HG03439 (cell line): ENCODE results near the gene CCN5.
"Not testable (repeated sequence)": the region's sequence is repeated elsewhere in the genome, so short reads cannot be mapped to it uniquely, and the experiment has no call there.

Source experiments
- ATAC-seq: cut with Tn5 transposase; IDR thresholded peaks from one replicate; pipeline ENCODE4 v1.9.1; 2021; ENCODE audit warnings: mild to moderate bottlenecking, moderate library complexity; ENCODE audit not compliant: unreplicated experiment

The CCN5 gene, protein sequence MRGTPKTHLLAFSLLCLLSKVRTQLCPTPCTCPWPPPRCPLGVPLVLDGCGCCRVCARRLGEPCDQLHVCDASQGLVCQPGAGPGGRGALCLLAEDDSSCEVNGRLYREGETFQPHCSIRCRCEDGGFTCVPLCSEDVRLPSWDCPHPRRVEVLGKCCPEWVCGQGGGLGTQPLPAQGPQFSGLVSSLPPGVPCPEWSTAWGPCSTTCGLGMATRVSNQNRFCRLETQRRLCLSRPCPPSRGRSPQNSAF

DNA sequence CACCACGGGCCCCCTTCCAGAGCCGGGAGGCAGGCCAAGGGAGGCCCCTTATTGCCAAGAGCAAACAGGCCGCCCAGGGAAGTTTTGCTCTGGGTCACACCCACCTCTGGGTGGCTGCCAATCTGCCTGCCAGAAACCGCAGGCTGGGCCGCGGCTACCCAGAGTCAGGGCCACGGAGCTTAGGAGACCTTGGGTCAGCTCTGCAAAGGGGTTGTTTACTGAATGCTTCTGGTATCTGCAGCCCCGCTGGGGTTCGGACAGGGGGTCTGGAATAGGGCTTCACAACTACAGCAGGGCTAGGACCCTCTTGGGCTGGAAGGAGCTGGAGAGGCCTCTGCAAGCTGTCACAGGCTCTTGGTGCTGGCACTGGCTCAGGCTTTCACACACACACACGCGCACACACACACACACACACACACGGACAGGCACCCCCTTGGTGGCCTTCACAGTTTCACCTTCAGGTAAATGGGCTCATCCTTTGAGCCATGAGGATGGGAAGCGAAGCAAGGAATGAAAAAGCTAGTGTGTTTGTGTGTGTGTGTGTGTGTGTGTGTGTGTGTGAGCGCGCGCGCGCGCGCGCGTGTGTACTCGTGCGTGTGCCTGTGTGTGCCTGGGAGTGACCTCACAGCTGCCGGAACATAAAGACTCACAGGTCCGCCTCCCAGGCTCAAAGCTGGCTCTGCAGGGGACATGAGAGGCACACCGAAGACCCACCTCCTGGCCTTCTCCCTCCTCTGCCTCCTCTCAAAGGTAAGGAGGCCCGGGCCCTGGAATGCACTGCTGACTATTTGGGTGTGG lies at the start of gene CCN5:
Gene CCN5, plus strand, starts transcription at position 669 of the 798 bp plus-strand sequence. Its CDS starts 22 bp downstream, at position 691.
- ATAC-seq, result no peak

DNA sequence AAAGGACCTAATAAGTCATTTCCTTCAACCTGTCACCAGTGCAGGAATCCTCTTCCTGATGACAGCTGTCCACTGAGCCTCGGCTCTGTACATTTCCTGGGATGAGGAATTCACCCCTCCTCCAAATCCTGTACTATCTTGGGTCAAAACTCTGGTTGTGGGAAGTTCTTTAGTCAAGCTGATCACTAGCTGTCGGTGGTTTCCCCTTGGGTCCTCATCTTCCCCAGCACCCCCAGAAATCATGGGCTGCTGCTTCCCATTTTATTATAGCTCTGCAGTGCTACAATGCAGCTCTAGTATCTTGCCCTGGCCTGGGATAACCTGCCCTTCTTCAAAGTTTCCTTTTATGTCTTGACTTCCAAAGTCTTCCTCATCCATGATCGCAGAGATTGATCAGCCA lies 49.1 kb upstream of the CCN5 start:
- no peak for ATAC-seq

DNA sequence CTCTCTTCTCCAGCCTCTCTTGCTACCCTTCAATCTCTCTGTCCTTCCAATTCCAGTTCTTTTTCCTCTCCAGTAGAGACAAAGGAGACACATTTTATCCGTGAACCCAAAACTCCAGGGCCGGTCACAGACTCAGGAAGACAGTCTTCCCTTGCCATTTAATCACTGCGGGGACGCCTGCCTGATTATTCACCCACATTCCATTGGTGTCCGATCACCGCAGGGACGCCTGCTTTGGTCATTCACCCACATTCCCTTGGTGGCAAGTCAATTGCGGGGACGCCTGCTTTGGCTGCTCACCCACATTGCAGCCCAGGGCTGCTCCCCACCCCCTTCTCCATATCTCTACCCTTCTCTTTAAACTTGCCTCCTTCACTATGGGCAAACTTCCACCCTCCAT lies 44.3 kb upstream of the CCN5 start:
- not testable (repeated sequence) for ATAC-seq

DNA sequence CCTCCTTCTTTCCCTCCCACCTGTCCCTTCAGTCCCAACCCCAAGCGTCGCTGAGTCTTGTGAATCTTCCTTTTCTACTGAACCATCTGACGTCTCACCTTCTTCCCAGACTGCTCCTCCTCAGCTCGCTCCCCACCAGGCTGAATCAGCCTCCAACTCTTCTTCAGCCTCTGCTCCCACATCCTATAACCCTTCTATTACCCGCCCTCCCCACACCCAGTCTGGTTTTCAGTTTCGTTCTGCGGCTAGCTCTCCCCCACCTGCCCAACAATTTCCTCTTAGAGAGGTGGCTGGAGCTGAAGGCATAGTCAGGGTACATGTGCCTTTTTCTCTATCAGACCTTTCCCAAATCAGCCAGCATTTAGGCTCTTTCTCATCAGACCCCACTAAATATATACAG lies 43.6 kb upstream of the CCN5 start:
- not testable (repeated sequence) for ATAC-seq

DNA sequence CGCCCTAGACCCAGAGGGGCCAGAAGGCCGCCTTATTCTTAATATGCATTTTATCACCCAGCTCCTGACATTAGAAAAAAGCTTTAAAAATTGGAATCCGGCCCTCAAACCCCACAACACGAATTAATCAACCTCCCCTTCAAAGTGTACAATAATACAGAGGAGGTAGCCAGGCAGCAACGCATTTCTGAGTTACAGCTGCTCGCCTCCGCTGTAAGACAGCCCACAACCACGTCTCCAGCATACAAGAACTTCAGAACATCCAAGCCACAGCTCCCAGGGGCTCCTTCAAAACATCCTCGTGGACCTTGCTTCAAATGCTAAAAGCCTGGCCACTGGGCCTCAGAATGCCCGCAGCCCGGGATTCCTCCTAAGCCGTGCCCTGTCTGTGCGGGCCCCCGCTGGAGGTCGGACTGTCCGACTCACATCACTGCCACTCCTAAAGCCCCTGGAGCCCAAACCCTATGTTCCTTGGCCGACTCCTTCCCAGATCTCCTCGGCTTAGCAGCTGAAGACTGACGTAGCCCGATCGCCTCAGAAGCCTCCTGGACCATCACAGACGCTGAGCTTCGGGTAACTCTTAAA lies 42.8 kb upstream of the CCN5 start:
- not testable (repeated sequence) for ATAC-seq

DNA sequence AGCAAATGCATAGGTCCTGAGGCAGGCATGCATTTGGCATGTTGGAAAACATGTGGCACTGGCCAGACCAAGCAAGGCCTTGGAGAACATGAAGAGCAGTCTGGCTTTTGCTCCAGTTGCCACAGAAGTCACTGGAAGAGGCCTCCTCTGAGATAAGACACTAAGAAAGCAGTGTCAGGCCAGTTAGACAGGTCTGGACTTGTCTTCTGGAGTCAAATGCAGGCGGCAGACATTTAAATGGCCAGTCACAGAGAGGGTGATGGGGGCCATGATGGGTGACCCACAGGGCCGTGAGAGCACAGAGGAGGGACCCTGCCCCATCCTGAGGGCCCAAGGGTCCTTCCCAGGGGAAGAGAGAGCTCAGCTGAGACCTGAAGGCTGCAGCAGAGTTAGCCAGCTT lies 36.9 kb upstream of the CCN5 start:
- ATAC-seq, result no peak

DNA sequence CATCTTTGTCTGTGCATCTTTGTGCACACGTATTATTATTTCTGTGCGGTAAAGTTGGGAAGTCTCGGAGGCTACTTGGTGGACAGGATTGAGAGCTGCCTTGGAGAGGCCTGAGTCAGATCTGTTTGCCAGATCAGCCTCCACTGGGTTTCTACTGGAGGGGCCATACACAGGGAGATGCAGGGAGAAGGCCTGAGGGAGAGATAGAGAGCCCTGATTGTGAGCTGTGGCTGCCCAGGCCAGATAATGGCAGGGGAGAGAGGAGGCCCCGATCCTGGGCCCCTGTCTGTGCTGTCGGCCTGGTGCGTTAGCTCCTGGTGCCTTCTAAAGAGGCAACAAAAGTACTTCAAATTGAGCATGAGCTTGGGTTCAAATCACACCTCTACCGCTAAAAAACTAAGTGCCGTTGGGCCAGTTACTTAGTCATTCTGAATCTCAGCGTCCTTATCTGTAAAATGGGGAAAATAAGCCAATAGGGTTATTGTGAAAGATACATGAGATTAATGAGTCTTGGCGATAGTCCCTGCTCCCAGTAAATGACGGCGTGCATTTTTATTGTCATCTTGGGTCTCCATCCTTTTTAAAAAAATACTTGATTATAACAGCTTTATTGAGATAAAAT lies 36.1 kb upstream of the CCN5 start:
- no peak for ATAC-seq

DNA sequence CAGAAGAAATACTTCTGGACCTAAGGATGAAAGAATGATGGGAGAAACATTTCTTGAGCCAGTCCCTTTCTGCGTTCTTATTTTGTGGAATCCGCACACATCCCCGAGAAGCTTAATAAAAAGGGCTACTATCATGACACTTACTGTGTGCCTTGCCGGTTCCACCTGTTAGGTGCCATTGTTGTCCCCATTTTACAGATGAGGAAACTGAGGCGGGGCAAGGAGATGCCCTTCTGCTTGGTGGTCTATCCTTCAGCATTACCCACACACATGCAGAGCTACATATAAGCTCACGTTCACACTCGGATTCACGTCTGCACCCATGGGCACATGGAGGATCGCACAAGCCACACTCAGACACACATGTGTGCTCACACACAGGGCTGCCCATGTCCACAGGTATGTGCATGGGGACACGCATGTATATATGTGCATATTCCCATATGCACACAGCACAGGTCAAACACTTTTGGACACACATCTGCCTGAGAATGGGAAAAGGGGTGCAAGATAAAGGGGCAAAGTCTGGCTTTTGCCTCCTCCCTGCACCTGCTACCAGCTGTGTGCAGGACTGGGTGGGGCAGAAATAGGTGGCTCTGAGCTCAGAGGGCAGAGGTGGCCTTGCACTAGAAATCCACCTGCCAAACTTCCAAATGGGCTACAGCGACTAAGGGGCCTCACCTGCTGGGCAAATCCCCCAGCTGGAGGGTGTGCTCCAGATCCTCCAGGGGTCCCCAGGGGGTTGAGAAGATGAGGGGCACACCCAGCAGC lies 33.2 kb upstream of the CCN5 start:
- ATAC-seq, result no peak

DNA sequence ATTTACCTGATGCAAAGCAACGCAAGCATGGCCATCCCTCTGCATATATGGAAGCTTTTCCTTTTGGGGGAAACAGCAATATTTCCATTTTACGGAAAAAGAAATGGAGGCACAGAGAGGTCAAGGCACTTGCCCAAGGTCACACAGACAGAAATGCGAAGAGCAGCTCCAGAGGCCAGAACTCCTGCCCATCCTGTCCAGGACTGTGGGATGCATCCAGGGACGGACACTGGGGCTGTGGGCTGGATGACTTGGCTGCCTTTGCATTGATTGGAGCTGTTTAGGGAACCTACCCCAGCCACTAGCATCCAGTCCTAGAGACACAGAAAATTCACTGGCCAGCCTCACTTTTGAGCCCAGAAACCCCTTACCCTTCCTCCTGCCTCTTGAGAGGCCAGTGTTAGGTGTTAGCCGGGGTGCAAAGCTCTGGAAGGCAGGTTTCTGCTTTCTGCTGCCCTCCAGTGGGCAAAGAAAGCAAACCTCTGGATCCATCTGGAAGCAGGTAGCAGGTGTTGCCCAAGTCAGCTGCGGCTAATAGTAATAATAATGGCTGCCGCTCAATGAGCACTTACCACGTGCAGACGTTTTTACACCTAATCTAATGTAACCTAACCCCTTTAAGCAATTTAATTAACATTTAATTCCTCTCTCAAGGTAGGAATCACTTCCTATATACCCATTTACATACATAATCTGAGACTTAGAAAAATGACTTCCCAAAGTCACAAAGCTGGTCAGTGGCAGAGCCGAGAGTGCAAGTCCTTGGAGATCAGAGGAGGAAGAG lies 31.7 kb upstream of the CCN5 start:
- ATAC-seq, result no peak

DNA sequence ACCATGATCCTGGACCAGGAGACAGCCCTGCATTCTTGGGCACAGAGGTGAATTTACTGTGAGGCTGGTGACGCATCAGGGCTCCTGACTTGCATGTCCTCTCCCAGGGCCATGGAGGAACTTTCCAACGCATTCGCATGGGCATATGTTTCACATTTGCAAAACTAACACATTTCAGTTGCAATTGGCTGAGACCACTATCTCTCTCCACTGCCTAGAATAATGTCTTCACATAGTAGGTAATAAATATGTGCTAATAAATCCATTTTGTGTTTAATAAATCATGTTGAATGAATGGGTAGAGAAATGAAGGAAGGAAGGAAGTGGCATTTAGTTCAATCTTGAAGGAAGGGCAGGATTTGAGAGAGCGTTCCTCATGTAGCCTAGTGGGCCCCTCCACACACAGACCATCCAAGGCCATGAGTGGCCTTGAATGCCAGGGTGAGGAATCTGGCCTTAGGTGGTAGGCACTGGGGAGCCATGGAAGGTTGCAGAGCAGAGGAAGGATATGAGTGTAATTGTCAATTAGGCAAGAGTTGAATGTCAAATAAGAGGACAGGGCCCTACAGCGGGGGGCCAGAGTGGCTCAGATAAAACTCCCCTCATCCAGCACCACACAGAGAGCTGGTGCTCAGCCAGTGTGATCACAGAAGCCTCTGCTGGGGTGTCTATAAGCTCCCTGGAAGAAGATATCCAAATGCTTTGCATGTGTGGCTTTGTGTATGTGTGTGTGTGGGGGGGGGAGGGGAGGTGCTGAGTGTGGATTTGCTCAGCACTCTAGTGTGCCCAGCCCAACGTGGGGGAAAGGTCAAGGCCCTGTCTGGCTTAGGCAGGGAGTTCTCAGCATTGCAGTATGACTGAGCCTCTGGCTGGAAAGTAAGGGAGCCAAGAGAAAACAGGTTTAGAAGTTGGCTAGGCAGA lies 30.9 kb upstream of the CCN5 start:
- ATAC-seq, result no peak

DNA sequence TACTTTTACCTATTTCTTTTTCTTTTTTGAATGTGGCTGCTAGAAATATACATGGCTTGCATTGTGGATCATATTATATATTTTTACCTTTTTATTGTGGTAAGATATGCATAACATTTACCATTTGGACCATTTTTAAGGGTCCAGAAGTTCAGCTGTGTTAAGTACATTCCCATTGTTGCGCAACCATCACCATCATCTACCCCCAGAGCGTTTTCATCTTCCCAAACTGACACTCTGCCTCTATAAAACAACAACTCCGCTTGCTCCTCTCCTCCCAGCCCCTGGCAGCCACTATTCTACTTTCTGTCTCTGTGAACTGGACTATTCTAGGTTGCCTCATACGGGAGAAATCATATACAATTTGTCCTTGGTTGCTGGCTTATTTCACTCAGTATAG lies 28.2 kb upstream of the CCN5 start:
- no peak for ATAC-seq

DNA sequence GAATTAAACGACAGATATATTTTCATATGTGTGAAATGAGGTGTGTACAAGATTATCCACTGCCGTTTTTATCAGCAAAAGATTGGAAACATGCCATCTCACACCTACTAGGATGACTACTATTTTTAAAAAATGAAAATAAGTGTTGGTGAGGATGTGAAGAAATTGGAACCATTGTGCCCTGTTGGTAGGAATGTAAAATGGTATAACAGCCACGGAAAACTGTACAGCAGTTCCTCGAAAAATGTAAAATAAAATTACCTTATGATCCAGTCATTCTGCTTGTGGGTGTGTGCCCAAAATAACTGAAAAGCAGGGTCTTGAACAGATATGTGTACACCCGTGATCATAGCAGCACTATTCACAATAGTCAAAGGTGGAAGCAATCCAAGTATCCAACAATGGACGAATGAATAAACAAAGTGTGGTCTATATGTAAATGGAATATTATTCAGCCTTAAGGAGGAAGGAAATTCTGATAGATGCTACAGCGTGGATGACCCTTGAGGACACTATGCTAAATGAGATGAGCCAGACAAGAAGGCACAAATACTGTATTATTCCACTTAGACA lies 27.0 kb upstream of the CCN5 start:
- ATAC-seq, result no peak

DNA sequence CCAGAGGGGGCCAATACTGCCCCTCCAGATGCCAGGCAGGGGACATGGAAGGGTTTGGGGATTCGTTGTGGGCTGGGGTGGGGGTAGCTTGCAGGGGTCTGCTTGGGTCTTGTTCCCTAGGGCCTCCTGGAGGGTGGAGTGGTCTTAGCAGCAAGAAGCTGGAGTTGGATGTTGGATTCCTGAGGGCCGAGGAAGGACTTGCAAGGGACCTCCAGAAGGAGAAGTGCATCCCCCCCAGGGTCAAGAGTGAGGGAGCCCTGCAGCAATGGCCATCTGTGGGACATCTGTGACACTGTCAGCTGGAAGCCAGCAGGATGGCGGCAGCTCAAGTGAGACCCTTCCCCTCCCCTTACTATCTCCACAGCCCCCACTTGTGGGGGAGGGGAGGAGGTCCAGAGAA lies 25.4 kb upstream of the CCN5 start:
- no peak for ATAC-seq

DNA sequence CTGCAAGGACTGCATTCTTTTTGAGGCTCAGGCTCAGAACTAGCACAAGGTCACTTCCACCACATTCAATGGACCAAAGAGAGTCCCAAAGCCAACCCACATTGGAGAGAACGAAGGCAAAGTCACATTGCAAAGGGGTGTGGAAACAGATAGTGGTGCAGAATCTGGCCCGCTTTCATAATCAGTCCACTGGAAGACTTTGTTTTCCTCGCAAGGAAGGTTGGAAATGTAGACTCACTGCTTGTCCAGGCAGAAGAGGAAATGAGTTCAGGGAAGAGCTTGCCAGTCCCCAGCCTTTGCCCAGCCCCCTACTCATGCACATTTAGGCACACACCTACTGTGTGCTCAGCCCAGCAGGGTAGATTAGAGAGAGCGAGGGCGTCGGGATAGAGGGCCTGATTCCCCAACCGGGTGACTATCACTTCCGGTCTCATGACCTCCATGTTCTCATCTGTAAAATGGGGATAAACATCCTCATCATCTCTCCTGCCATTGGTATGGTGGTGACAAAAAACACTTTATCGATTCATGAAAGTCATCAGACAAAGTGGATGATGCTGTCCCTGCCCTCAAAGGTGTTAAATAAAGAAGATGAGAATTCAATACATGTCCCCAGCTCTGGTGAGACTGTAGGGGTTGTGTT lies 24.3 kb upstream of the CCN5 start:
- ATAC-seq, result no peak

DNA sequence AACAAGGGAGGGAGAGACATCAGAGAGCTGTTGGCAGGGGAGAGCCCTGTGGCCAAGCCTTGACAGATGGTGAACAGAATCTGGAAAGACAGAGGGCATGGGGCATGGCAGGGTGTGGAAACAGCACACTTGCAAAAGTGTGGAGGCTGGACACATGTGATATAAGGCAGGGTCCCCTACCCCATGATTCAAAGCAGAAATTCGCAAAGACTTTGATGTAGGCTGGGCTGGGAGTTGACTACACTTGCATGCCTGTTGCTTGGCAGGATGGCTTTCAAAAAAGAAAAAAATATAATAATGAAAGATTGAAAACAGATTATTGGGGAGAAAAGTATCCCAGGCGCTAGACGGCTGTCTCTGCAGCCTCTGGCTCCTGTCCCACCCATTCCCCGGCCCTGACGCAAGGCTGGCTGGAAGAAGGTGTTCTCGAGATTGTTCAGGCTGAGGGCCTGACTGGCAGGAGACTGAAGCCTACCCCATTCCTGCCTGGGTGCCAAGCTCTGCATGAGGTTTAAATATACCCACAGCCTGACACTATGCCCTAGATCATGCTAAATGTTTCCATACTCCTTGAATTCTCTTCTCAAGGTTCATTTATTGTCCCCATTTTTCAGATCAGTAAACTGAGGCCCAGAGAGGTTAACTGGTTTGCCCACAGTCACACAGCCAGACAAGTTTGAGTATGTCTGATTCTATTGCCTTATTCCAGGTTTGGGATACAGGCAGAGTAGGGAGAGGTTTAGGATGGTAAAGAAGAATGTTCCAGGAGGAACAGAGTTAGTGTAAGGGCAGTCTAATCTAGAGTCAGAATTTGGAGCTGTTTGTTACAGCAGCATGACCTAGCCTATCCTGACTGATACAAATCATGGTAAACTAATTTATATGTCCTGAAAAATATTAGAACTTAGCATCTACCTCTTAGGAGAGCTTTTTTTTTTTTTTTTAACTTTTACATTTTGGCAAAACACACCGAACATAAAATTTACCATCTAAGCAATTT lies 23.4 kb upstream of the CCN5 start:
- ATAC-seq, result no peak

DNA sequence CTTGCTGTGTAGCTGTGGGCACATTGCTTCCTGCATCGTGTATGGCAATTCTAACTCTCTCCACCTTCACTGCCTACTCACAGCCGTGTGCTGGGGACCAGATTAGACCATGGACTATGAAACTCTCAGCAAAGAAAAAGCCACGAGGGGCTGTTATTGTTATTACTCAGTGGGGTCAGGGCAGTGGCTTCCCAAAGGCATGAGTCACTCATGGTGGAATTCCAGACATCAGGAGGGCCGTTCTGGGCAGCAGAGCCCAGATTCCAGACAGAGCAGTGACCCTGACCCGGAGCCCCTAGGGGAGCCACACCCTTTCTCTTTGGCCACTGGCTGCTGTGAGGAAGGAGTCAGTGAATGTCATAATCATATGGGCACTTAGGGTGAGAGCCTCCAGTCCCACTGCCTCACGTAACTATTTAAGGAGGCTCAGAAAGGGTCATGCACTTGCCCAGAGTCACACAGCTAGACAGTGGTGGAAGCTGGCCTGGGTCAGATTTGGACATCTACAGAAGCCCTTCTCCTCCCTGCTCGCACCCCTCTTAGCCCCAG lies 22.2 kb upstream of the CCN5 start:
- no peak for ATAC-seq

DNA sequence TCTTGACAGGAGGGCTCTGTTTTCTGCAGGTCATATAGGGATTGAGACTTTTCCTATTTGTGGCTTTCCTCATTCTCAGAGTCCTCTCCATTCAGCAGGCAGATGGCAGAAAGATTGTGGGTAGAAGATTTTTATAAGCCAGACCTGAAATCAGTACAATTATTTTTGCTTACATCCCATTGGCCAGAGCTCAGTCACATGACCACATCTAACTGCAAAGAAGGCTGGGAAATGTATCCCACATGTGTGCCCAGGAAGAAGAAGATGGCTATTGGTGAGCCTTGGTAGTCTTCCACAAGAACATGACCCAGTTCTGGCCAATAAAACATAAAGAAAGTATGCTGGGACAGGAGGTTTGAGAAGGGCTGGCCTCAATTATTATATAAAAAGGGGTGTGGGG lies 21.5 kb upstream of the CCN5 start:
- ATAC-seq, result no peak
